Upper lobe of left lung (tissue), 4 donors: ENCODE data around the gene AGPS.

Experiments
- CTCF ChIP-seq, 6 experiments: fragments of 450-650 bp in 4 of 6; fragments of 200-600 bp in 2 of 6; sonication (generic) in 2 of 6; IDR thresholded peaks; one replicate each; pipeline ENCODE4 v1.5.1; 2016 to 2019; ENCODE audit warnings: antibody characterized with exemption in 6 of 6
- POLR2A ChIP-seq, 4 donors: fragments of 450-650 bp; IDR thresholded peaks; one replicate each; pipeline ENCODE4 v1.5.1; 2016 to 2017; ENCODE audit warnings: antibody characterized with exemption in 4 of 4, mild to moderate bottlenecking in 2 of 4
- POLR2AphosphoS5 ChIP-seq, 2 donors: sonication (generic); formaldehyde crosslinking; IDR thresholded peaks; one replicate each; pipeline ENCODE4 v1.5.1; 2017; ENCODE audit warnings: antibody characterized with exemption in 2 of 2

- TF ChIP-seq CTCF (IDR thresholded peaks at IDR 0.05) (no peak), POLR2AphosphoS5 (IDR thresholded peaks at IDR 0.05) (no peak), POLR2A (IDR thresholded peaks at IDR 0.05) (no peak)
These were observed 2.0 kb downstream of the AGPS start for GRCh38 chr2:177394594-177394973.
